ENCODE measurements around the gene MED22. TPM values are rescaled to one million over a fixed set of nuclear protein-coding genes. Genes with fewer than 3 reads are reported as not detected.
A peak's percentile ranks its signal among the peaks of the same experiment; 100 is the strongest.

Gene MED22
- polyA plus RNA-seq, 1 experiment, result 14.1 TPM

DNA sequence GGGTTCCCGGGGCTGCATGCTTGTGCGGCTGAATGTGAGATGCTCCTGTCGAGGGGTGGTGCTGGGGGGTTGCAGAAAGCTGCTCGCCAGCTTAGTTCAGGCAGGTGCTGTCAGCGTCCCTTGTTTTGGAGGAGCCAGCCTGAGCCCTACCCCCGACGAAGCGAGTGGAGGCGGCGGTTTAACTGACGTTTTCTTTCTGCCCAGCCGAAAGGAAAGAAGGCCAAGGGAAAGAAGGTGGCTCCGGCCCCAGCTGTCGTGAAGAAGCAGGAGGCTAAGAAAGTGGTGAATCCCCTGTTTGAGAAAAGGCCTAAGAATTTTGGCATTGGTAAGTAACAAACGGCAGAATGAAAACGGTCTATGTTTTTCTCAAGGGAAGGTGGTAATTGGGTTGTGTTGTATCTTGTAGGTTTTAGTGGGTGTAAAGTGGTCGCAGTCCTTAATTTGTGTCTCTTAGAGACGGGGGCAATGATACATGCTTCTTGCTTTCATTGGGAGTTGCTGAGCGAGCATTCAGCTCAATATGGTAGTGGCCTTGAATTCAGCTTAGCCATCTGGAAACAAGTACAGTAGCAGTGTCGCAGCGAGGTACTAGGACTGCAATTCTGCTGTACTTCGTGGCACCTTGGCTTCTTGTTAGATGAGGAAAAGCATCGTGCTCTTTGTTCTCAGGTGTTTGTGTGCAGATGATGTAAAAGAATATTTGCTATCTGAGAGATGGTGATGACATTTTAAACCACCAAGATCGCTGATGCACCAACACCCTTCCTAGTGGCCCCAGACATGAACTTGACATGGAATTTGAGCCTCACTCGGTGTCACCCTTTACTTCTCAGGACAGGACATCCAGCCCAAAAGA, 1.0 kb upstream of the MED22 start:
- TF ChIP-seq, protein P1, sequence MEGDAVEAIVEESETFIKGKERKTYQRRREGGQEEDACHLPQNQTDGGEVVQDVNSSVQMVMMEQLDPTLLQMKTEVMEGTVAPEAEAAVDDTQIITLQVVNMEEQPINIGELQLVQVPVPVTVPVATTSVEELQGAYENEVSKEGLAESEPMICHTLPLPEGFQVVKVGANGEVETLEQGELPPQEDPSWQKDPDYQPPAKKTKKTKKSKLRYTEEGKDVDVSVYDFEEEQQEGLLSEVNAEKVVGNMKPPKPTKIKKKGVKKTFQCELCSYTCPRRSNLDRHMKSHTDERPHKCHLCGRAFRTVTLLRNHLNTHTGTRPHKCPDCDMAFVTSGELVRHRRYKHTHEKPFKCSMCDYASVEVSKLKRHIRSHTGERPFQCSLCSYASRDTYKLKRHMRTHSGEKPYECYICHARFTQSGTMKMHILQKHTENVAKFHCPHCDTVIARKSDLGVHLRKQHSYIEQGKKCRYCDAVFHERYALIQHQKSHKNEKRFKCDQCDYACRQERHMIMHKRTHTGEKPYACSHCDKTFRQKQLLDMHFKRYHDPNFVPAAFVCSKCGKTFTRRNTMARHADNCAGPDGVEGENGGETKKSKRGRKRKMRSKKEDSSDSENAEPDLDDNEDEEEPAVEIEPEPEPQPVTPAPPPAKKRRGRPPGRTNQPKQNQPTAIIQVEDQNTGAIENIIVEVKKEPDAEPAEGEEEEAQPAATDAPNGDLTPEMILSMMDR (IDR thresholded peaks at IDR 0.05; ENCODE audit: low read depth, low read length), result no peak
- DNase-seq (ENCODE audit: low read depth, low spot score), result no peak
- H3K27ac ChIP-seq (ENCODE audit: low read depth, low read length), result peak overlapping the region; percentile 94
- no peaks in the 10 kb centered on the region for H3K27me3 ChIP-seq (ENCODE audit: control insufficient read depth, insufficient read depth, low read length)
- ChIA-PET POLR2A (interaction anchor here (1.2 to 1.7 kb wide), 3 partner anchors 20 to 318 kb away, joined by 3 to 9 read pairs (median 8); partner anchors contain the start of genes GTF3C5 and STKLD1), CTCF (no interaction called here)
- H3K4me3 ChIP-seq (ENCODE audit: low read depth, low read length), result peak overlapping the region; percentile 99
- H3K9me3 ChIP-seq (ENCODE audit: control insufficient read depth, insufficient read depth, low read length), result peaks cover 5% of the 10 kb centered on the region; the same call in 1 of the 2 replicates

DNA sequence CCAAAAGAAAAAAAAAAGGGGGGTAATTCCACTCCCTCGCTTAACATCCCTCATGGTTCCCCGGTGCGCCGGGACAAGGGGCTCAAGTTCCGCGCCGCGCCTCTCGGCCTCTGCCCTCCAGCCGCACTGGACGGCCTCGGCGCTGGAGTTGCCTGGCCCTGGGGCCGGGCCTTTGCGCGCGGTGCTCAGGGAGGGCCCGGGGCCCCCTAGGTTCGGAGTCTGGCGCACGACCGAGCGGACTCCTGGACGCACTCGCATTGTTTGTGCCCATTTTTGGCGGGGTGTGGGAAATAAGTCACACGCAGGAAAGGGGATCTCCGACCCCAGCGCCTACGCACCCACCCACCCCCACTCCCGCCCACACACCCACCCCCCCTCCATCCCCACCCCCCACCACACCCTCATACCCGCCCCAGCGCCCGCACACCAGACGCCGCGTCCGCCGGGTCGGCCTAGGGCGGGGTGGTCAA, 381 bp downstream of the MED22 start:
- Histone ChIP-seq H3K27me3 (ENCODE audit: control insufficient read depth, insufficient read depth, low read length) (no peaks in the 10 kb centered on the region), H3K27ac (ENCODE audit: low read depth, low read length) (peak overlapping the region; percentile 47), H3K4me3 (ENCODE audit: low read depth, low read length) (peak overlapping the region; percentile 99), H3K9me3 (ENCODE audit: control insufficient read depth, insufficient read depth, low read length) (peaks cover 5% of the 10 kb centered on the region; the same call in 1 of the 2 replicates)
- DNase-seq (ENCODE audit: low read depth, low spot score), result no peak
- ChIA-PET CTCF (no interaction called here), POLR2A (interaction anchor here (0.7 to 1.7 kb wide), 19 partner anchors 9 to 599 kb away, joined by 3 to 19 read pairs (median 4); partner anchors contain the start of genes CACFD1, GTF3C5, REXO4 and SLC2A6)
- TF ChIP-seq, protein P1 (IDR thresholded peaks at IDR 0.05; ENCODE audit: low read depth, low read length), result no peak

DNA sequence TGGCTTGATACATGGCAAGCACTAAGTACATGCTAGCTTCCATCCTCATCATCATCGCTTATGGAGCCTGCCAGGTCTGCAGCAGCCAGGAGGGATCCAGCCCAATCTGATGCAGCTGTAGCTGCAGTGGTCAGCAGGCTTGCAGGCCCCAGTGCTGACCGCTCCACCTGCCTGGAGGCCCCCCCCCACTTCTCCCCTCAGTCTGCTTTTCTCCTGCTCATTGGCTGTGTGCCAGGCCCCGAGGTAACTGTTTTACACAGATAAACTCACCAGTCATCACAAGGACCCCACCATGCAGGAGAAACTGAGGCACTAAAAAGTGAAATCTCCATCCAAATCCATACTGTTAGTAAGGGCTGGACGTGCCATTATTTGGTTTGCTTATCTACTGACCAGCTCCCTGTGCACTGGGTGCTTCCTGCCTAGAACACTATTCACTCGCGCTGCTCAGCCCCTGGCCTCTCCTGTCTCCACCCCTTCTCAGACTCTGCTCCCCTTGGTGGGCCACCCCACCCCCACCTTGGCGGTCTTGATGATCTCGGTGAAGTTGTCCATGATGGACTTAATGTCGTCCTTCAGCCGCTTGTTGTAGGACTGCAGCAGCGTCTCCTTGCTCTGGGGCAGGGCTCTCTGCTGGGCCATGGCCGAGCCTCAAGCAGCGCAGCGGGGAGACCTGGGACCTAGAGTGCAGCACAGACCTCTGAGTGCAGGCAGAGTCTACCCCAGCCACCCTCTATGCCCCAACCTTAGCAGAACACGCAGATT, 1.7 kb downstream of the MED22 start:
- DNase-seq (ENCODE audit: low read depth, low spot score), result no peak
- ChIA-PET CTCF (no interaction called here), POLR2A (no interaction called here)
- TF ChIP-seq, protein P1 (IDR thresholded peaks at IDR 0.05; ENCODE audit: low read depth, low read length), result no peak
- Histone ChIP-seq H3K4me3 (ENCODE audit: low read depth, low read length) (peak overlapping the region; percentile 99), H3K9me3 (ENCODE audit: control insufficient read depth, insufficient read depth, low read length) (peaks cover 5% of the 10 kb centered on the region; the same call in 1 of the 2 replicates), H3K27ac (ENCODE audit: low read depth, low read length) (no peak overlapping the region), H3K27me3 (ENCODE audit: control insufficient read depth, insufficient read depth, low read length) (no peaks in the 10 kb centered on the region)

DNA sequence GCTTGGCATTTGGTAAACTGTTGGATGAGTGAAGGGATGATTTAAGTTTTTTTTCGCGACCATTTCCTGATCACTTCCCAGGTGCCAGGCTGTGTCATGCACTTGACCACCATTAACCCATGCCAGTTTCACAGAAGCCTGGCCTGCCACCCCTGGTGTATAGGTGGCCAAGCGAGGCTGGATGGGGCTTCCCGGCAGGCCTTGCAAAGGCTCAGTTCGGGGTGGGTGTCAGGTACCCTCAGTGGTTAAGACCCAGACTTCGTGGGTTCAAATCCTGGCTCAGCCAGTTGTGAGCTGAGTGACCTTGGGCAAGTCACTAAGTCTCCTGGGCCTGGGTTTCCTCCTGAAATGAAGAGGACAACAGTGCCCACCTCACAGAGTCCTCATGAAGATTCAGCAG, 2.3 kb downstream of the MED22 start:
- no peak for DNase-seq (ENCODE audit: low read depth, low spot score)
- POLR2A ChIA-PET, result no interaction called here
- CTCF ChIA-PET, result no interaction called here
- TF ChIP-seq, protein P1 (IDR thresholded peaks at IDR 0.05; ENCODE audit: low read depth, low read length), result no peak
- Histone ChIP-seq H3K27ac (ENCODE audit: low read depth, low read length) (no peak overlapping the region), H3K9me3 (ENCODE audit: control insufficient read depth, insufficient read depth, low read length) (peaks cover 5% of the 10 kb centered on the region; the same call in 1 of the 2 replicates), H3K4me3 (ENCODE audit: low read depth, low read length) (no peak overlapping the region), H3K27me3 (ENCODE audit: control insufficient read depth, insufficient read depth, low read length) (no peaks in the 10 kb centered on the region)
